ENCODE data around the gene KIF23.

The KIF23 gene

GRCh38 chr15:69468241-69469121 lies 54.3 kb downstream of the KIF23 start:
- peak; percentile 88 for DNase-seq

- no peak for DNase-seq
These were observed 55.5 kb downstream of the KIF23 start for GRCh38 chr15:69469467-69470201.

- no peak for DNase-seq
These were observed 57.9 kb downstream of the KIF23 start for GRCh38 chr15:69472046-69472445.

GRCh38 chr15:69472562-69472961 lies 58.4 kb downstream of the KIF23 start:
- DNase-seq = no peak

- no peak for DNase-seq
These were observed 60.1 kb downstream of the KIF23 start for GRCh38 chr15:69474291-69474690.

GRCh38 chr15:69474846-69475455 lies 60.8 kb downstream of the KIF23 start:
- no peak for DNase-seq

- DNase-seq = peak; percentile 63
These were observed 61.7 kb downstream of the KIF23 start for GRCh38 chr15:69475769-69476358.

GRCh38 chr15:69476704-69477473 lies 62.7 kb downstream of the KIF23 start:
- no peak for DNase-seq

GRCh38 chr15:69478259-69478781 lies 64.2 kb downstream of the KIF23 start:
- DNase-seq = peak; percentile 21

GRCh38 chr15:69479081-69479480 lies 64.9 kb downstream of the KIF23 start:
- DNase-seq = no peak

GRCh38 chr15:69479971-69480370 lies 65.8 kb downstream of the KIF23 start:
- no peak for DNase-seq

GRCh38 chr15:69480932-69481331 lies 66.8 kb downstream of the KIF23 start:
- DNase-seq = no peak

- DNase-seq = no peak
These were observed 68.6 kb downstream of the KIF23 start for GRCh38 chr15:69482686-69483256.

GRCh38 chr15:69484837-69485236 lies 70.7 kb downstream of the KIF23 start:
- no peak for DNase-seq

- DNase-seq = no peak
These were observed 72.4 kb downstream of the KIF23 start for GRCh38 chr15:69486481-69487110.

GRCh38 chr15:69489073-69489571 lies 75.0 kb downstream of the KIF23 start:
- DNase-seq = no peak

- DNase-seq = no peak
These were observed 76.3 kb downstream of the KIF23 start for GRCh38 chr15:69490356-69491037.

GRCh38 chr15:69491038-69491505 lies 76.9 kb downstream of the KIF23 start:
- DNase-seq = no peak

- DNase-seq = no peak
These were observed 79.3 kb downstream of the KIF23 start for GRCh38 chr15:69493406-69493805.

- no peak for DNase-seq
These were observed 81.9 kb downstream of the KIF23 start for GRCh38 chr15:69496001-69496400.

Data from CD4-positive, alpha-beta T cell treated with Interferon gamma for 1 hour (primary cell).